ENCODE measurements around the gene UGT1A3.

The UGT1A3 gene

GRCh38 chr2:233706720-233707119 lies 22.1 kb upstream of the UGT1A3 start:
- TF ChIP-seq, protein P1, sequence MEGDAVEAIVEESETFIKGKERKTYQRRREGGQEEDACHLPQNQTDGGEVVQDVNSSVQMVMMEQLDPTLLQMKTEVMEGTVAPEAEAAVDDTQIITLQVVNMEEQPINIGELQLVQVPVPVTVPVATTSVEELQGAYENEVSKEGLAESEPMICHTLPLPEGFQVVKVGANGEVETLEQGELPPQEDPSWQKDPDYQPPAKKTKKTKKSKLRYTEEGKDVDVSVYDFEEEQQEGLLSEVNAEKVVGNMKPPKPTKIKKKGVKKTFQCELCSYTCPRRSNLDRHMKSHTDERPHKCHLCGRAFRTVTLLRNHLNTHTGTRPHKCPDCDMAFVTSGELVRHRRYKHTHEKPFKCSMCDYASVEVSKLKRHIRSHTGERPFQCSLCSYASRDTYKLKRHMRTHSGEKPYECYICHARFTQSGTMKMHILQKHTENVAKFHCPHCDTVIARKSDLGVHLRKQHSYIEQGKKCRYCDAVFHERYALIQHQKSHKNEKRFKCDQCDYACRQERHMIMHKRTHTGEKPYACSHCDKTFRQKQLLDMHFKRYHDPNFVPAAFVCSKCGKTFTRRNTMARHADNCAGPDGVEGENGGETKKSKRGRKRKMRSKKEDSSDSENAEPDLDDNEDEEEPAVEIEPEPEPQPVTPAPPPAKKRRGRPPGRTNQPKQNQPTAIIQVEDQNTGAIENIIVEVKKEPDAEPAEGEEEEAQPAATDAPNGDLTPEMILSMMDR (IDR thresholded peaks at IDR 0.05; ENCODE audit: control extremely low read depth, extremely low read depth, low read depth, missing control alignments), result no peak
- DNase-seq (ENCODE audit: extremely low spot score), result no peak
- ChIA-PET POLR2A (no interaction called here), CTCF (interaction anchor here (1.0 to 1.5 kb wide), 2 partner anchors 9 to 11 kb away, joined by 3 read pairs; no protein-coding TSS in a partner anchor)

- ChIA-PET POLR2A (no interaction called here), CTCF (interaction anchor here (0.8 kb wide), 1 partner anchor 11 kb away, joined by 4 read pairs; no protein-coding TSS in a partner anchor)
- no peak for DNase-seq (ENCODE audit: extremely low spot score)
- TF ChIP-seq, protein P1 (IDR thresholded peaks at IDR 0.05; ENCODE audit: control extremely low read depth, extremely low read depth, low read depth, missing control alignments), result no peak
These were observed 20.8 kb upstream of the UGT1A3 start for GRCh38 chr2:233707940-233708644.

DNA sequence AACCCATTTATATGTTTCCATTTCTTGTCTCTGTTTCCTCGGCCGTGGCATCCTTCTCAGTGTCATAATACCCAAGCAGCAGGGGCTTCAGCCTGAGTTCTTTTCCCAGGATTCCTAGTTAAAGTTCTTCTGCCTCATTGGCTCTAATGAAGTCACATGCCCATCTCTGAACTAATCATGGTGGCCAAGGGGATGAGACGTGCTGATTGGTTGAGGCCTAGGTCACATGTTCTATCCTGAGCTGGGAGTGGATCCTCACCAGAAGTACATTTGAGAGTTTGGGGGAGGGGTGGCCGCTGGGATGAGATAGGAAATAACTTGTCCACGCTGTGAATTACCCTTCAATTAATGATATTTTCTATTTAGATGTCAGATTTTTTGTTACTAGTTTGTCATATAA lies 19.9 kb upstream of the UGT1A3 start:
- TF ChIP-seq, protein P1 (IDR thresholded peaks at IDR 0.05; ENCODE audit: control extremely low read depth, extremely low read depth, low read depth, missing control alignments), result no peak
- CTCF ChIA-PET, result interaction anchor here (0.8 kb wide), 1 partner anchor 12 kb away, joined by 4 read pairs; no protein-coding TSS in a partner anchor
- POLR2A ChIA-PET, result no interaction called here
- DNase-seq (ENCODE audit: extremely low spot score), result no peak

GRCh38 chr2:233711312-233712008 lies 17.4 kb upstream of the UGT1A3 start:
- TF ChIP-seq, protein P1 (IDR thresholded peaks at IDR 0.05; ENCODE audit: control extremely low read depth, extremely low read depth, low read depth, missing control alignments), result peak; percentile 89
- ChIA-PET CTCF (interaction anchor here (0.6 to 2.5 kb wide), 14 partner anchors 9 to 307 kb away, joined by 3 to 25 read pairs (median 4); no protein-coding TSS in a partner anchor), POLR2A (no interaction called here)
- DNase-seq (ENCODE audit: extremely low spot score), result peak; percentile 69

GRCh38 chr2:233712611-233713261 lies 16.1 kb upstream of the UGT1A3 start, which contains the start of gene UGT1A5:
TSS of gene UGT1A5 (plus strand) at chr2:233712907. CDS start at chr2:233712992, 85 bp downstream.
- no peak for DNase-seq (ENCODE audit: extremely low spot score)
- ChIA-PET CTCF (interaction anchor here (1.2 to 2.5 kb wide), 5 partner anchors 9 to 309 kb away, joined by 3 to 25 read pairs (median 6); no protein-coding TSS in a partner anchor), POLR2A (no interaction called here)
- TF ChIP-seq, protein P1 (IDR thresholded peaks at IDR 0.05; ENCODE audit: control extremely low read depth, extremely low read depth, low read depth, missing control alignments), result no peak

DNA sequence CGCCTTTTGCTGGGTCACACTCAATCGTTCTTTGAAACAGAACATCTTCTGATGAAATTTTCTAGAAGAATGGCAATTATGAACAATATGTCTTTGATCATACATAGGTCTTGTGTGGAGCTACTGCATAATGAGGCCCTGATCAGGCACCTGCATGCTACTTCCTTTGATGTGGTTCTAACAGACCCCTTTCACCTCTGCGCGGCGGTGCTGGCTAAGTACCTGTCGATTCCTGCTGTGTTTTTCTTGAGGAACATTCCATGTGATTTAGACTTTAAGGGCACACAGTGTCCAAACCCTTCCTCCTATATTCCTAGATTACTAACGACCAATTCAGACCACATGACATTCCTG lies 15.6 kb upstream of the UGT1A3 start:
- DNase-seq (ENCODE audit: extremely low spot score), result no peak
- TF ChIP-seq, protein P1 (IDR thresholded peaks at IDR 0.05; ENCODE audit: control extremely low read depth, extremely low read depth, low read depth, missing control alignments), result no peak
- CTCF ChIA-PET, result interaction anchor here (2.5 kb wide), 1 partner anchor 309 kb away, joined by 25 read pairs; no protein-coding TSS in a partner anchor
- POLR2A ChIA-PET, result no interaction called here
